HG03025 (cell line): Measurements from ENCODE around the gene FBXO5.
"Not testable (repeated sequence)": the region's sequence is repeated elsewhere in the genome, so short reads cannot be mapped to it uniquely, and the experiment has no call there.

ENCODE experiments used
- ATAC-seq: cut with Tn5 transposase; IDR thresholded peaks from one replicate; pipeline ENCODE4 v1.9.1; 2021; ENCODE audit warnings: mild to moderate bottlenecking, moderate library complexity; ENCODE audit not compliant: unreplicated experiment, low FRiP score

The FBXO5 gene

DNA sequence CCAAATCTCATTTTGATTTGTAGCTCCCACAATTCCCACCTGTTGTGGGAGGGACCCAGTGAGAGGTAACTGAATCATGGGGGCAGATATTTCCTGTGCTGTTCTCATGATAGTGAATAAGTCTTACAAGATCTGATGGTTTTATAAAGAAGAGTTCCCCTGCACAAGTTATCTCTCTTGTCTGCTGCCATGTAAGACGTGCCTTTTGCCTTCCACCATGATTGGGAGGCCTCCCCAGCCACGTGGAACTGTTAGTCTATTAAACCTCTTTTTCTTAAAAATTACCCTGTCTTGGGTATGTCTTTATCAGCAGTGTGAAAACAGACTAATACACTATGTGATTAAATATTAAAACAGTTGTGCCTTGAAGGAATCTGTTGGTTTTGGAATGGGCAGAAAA is 16.7 kb upstream of the FBXO5 start:
- ATAC-seq: not testable (repeated sequence)

DNA sequence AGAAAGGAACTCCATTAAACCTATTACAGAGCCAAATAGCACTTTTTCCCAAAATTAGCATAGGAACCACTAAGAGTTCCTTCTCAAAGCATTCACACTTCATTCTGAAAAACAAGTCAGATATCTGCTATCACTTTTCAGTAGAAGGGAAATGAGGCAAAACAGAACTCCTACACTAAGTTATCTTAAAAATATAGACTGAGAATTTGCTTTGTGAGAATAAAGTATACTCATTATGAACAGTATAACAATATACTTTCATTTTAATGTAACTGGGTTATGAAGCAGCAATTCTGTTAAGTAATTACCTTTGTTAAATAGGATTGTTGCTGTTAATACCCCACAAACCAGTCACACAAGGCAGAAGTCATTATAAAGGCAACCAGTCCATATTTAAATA is 11.0 kb upstream of the FBXO5 start:
- no peak for ATAC-seq

DNA sequence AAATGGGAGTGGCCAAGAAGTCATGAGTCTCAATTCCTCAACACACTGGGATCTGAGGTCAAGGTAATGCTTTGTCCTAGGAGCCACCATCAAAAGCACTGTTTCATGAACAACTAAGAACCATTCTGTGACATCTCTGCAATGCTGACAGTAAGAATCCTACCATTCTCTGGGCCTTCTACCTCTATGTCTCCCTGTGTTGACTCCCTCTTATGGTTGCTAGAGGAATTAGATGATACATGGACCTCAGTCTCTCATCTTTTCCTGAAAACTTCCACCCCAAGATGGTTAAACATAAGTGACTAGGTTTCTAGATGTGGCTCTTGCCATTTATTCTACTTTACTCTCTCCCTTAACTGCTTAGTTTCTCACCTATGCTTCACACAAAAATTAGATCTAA is 10.6 kb upstream of the FBXO5 start:
- ATAC-seq: no peak

DNA sequence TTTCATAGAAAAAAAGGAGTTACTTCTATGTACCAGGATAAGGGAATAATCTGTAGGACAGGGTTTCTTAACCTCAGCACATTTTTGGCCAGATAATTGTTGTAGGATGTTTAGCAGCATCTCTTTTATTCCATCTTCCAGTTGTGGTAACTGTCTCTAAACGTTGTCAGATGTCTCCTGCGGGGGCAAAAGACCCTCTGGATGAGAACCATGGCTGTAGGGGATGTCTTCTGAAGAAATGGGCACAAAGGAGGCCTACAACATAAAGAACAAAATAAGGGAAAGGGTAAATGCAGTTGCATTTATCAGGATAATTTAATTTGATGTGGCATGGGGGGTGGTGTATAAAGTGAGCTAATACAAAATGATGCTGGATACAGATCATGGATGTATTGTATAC is 4.1 kb upstream of the FBXO5 start:
- no peak for ATAC-seq

DNA sequence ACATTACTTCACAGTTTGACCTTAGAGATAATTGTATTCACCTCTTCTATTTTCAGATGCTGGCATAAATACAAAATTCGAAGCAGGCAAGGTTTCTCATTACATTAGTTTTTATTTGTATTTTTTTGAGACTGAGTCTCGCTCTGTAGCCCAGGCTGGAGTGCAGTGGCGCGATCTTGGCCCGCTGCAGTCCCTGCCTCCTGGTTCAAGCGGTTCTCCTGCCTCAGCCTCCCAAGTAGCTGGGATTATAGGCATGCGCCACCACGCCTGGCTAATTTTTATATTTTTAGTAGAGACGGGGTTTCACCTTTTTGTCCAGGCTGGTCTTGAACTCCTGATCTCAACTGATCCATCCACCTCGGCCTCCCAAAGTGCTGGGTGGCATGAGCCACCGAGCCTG is 2.5 kb upstream of the FBXO5 start:
- ATAC-seq: not testable (repeated sequence)

DNA sequence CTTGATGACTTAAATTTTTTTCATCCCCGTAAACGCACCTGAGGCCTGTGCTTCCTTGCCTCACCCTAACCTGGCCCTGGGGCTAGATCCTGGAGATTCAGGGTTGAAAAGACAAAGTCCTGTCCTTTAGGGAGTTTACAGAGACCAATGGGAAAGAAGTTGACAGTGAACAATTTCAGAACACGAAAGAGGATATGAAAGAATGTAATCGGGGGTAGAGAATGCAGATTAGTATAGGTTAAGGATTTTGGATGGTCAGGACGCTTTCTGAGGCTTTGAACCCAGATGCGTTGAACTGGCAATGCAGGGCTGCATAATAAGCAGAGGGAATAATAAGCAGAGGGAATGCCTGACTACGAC is 1.7 kb upstream of the FBXO5 start:
- peak; percentile 21 for ATAC-seq

DNA sequence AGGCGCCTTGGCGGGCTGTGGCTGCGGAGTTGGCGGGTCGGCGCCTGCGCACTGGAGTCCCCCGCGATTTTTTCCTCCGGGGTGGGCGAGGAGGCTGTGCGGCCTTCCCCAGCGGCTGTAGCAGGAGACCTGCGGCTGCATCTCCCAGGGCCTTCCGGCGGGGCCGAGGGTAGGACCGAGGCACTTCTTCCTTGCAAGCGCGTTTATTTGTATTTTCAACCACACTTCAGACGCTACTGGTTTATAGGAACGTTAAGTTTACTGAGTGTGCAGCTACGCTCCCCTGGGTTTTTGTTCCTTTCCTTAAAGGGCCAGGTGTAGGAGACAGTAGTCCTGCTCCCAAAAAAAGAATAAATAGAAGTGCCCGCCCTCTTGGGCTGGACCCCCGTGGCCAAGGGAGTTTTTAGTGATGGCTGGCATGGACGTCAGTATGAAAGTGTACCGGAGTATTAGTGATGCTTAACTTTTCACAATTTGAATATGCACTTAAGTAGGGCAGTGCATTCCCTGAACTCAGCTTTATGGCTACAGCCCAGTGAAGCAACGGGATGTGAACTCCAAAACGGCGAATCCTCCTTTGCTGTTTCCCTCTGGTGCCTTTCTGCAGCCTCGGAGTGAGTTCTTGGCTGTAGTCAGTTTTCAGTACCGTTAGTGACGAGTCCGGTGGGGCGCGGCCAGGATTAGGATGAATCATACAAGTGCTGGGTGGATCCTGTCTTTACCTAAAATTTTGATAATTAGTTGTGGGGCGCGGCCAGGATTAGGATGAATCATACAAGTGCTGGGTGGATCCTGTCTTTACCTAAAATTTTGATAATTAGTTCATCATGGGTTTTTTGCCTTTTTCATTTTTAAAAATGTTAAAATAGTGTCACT is 1.0 kb upstream of the FBXO5 start:
- peak; percentile 20 for ATAC-seq

DNA sequence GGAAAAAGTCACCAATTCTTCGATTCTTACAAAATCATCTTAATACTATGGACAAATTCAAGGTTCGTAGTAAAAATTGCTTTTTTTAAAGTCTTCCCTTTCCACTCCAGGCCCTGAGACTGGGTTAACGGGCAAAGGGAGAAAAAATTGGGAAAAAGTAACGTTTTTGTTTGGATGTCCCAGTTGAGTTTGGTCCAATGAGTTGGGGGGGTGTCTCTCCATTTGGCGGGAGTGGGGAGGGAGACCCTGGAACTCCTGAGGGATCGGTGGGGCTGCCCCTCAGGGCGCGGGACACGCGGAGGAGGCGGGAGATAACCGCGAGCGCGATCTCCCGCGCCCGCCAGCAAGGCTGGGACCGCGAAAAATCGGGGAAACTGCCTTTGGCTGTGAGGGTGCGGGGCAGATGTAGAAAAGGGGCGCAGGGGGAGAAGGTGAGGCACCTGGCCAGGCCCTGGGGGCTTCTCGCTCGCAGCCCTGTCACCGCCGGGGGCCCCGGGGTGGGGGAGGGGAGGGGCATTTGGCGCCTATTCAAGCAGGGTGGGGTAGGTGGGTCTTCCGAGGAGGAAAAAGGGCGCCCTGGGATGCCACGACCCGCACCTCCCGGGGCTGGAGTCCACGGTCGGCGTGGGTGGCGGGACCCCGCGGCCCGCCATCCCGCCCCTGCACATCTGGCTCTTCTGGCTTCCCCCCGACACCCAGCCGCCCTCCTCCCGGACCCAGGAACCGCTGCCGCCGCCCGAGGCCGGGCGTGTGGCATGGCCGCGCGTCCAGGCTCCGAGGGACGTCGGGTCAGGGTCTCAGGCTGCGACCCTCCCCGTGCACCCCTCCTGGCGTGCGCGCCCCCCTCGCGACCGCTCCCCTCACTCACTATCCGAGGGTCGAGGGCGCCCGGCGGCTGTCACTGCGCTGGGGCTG is 595 bp downstream of the FBXO5 start:
- ATAC-seq: peak; percentile 0

DNA sequence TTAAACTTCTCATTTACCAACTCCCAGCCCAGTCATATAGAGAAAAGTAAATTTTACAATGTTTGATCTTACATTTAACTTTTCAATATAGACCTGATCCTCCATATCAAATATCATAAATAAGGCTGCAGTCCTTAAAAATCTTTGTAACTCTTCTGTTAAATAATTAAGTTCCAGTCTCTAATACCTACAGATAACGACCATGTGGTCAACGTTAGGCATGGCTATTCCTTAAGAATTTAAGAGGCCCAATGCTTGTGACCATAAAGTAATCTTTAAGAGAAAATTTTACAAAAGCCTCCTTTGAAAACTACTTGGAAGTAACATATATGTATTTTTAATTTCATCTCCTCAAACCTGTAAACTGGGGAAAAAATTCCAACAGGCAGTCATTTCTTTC is 1.6 kb downstream of the FBXO5 start:
- no peak for ATAC-seq

DNA sequence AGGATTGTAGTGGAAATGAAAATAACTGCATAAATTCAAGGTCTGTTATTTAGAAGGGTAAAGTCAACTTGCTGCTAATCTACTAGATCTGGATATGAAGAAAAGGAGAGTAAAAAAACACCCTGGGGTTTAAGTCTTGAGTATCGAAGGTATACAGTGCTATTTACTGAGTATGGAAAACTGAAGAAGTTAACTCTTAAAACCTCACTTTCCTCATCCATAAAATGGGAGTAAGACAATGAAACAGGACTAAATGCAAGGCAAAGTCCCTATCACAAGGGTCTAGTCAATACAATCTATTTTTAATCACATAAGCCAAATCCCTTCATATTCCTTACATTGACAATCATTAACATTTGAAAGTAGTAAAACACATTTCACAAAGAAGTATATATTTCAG is 2.2 kb downstream of the FBXO5 start:
- no peak for ATAC-seq

DNA sequence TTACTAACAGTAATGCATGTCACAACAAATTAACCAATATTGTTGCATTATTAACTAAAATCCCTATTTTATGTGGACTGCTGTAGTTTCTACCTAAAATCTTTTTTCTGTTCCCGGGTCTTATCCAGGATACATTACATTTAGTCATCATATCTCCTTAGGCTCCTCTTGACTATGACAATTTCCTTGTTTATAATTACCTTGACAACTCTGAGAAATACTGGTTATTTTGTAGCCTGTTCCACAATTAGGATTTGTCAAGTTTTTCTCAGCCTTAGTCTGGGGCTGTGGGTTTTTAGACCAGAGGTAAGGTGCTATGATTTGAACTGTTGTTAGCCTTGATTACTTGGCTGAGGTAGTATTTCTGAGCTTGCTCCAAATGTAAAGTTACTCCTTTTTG is 3.7 kb downstream of the FBXO5 start:
- no peak for ATAC-seq

DNA sequence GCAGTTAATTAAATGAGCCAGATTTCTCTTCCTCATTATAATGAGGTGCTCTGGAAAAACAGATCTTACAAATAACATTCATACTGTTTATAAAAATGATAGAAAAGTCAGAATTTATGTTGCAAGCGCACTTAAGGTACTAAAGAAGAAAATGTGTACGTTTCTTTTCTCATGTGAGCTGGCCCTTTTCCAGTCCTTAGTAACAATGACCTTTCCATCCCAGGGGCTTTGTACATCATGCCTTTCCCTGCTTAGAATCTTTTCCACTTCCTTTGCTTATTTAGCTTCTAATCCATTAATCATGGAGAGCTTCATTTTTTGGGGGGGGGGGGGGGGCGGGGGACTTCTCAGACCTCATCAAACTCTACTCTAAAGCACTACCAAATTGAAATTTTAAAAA is 4.8 kb downstream of the FBXO5 start:
- ATAC-seq: no peak

DNA sequence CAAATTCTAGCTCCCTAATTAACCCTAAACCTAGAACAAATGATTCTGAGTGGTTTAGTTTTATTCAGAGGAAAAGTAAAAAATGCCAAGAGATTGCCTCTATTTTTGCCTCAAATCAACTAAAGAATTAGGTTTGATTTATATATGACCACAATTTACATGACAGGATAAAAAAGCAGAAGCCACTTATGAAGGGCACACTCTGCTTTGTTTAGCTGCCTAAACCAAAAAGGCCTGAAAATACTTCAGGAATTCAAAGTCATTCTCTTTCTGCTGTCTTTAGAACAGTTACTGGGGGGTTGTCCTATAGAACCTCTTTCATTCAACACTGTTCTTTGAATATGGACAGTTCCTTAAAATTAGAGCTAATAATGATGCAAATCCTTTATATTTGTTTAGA is 5.3 kb downstream of the FBXO5 start:
- ATAC-seq: no peak

DNA sequence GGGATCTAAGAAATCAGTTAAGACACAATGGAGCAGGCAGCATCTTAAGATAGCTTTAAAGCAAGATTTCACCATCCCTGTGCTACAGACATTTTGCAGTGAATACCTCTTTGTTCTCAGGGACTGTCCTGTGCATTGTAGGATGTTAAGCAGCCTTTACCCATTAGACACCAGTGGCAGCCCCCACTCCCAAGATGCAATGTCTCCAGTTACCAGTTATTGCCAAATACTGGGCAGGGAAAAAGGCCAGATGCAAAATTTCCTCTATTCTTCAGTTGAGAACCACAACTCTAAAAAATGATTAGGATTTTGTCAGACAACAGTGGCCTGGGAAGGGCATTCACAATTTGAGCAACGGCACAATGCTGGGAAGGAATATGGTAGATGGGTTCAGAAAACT is 6.1 kb downstream of the FBXO5 start:
- no peak for ATAC-seq

DNA sequence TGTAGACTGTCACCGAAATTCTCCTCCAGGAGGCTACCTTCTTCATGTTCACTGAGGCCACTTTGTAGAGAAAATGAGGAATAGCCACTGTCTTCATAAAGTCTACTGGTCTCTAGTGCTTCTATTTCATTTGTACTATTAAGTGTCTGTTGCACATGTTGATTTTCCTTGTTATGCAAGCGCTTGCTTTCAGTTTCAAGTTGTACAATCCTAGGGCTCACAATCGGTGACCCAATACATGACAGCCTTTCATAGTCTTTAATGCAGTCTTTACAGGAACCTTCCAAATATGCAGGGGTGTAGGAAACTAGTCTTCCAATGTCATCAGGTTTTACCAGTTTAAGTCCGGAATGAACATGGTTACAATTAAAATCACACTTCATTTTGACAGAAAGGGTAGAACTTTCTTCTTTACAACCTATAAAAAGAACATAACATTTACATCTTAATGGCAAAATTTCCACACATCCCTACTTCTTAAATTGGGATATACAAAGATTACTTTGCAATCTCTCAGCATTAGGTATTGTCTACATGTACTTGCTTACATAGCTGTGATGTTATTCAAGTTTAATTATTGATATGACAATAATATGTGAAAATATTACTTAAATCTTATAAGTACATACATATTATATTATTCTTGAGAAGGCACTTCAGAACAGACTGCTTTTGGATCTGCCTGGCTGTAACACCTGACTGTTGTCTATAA is 7.5 kb downstream of the FBXO5 start:
- ATAC-seq: no peak

DNA sequence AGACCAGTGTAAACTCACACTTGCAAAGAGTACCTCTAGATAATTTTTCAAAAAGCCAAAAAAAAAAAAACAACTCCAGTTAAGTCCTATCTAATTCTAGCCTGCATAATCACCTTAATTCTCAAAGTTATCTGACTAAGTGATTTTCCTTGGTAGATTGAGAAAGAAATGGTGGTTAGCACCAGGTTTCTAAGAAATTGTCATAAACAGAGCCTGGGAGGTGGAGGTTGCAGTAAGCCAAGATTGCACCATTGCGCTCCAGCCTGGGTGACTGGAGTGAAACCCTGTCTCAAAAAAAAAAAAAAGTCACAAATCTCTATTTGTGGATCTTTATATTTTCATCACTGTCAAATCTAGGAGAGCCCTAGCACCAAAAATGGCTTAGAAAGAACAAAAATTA is 8.9 kb downstream of the FBXO5 start:
- no peak for ATAC-seq

DNA sequence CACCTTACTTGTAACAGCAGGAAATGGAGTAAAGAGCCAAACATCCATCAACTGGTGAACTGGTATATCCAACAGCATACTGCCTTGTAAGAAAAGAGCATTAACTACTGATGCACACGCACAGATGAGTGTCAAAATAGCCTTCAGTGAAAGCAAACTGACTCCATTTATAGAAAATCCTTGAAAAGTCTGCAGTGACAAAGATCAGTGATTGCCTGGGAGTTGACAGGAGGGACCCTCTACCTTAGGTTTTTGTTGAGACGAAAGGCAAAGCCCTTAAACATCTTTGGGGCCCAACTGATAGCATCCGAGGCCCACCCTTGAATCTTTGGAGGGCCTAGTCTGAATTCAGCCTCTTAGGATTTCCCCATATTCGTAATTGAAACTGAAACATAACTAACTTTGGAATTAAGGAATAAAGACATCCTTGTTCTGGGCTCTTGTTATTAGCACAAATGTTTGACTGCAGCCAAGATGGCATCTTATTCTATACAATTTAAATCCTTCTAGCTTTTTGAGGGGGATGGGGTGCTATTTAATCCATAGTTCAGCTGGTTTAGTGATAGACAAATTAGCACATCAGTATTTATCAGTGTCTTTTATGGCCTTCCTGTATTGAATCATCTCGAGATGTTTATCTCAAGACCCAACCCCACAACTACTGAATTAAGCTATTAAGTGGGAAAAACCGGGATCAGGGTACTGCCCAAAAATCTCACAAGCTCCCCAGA is 13.0 kb downstream of the FBXO5 start:
- no peak for ATAC-seq

DNA sequence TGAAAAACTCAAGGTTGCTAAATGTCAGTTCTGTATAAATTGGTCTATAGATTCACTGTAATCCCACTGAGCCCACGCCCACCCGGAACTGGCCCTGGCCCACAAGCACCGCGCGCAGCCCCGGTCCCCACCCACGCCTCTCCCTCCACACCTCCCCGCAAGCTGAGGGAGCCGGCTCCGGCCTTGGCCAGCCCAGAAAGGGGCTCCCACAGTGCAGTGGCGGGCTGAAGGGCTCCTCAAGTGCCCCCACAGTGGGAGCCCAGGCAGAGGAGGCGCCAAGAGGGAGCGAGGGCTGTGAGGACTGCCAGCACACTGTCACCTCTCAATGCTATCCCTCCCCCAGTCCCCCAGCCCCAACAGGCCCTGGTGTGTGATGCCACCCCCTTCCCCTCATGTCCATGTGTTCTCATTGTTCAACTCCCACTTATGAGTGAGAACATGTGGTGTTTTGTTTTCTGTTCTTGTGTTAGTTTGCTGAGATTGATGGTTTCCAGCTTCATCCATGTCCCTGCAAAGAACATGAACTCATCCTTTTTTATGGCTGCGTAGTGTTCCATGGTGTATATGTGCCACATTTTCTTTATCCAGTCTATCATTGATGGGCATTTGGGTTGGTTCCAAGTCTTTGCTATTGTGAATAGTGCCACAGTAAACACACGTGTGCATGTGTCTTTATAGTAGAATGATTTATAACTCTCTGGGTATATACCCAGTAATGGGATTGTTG is 16.5 kb downstream of the FBXO5 start:
- not testable (repeated sequence) for ATAC-seq

DNA sequence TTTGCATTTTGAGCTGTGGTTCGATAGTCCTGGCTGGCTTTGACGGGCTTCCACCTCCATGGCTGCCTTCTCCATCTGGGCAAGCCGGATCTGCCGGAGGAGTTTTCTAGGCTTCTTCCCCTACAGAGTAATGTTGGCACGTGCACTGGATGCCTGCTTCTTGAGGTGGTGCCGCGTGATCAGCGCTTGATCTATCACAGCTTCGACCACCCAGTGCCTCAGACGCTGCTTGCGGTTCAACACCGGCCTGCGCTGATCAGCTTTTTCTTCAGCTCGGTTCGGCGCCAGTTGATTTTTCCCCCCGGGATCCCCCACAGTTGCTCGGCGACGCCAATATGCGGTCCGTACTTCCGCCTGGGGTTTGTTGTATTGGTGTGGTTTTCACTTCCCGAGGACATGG is 23.5 kb downstream of the FBXO5 start:
- ATAC-seq: no peak

DNA sequence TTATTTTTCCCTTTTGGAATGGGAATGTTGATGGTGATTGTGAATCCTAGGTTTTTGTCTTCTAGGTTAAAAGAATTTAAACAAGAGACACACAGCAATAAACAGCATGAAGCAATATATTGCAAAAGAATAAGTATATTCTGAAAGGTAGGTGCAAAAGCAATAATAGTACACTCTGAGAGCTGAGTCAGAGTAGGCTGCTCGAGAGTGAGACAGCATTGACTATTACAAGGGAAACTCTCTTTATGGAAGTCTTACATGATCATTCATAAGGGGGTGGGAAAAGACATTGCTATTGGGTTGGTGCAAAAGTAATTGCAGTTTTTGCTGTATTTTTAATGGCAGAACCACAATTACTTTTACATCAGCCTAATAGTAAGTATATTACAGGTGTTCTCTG is 25.0 kb downstream of the FBXO5 start:
- ATAC-seq: no peak
